M059J (cell line): Measurements from ENCODE around the gene ACAP2. TPM values are rescaled to one million over a fixed set of nuclear protein-coding genes. Genes with fewer than 3 reads are reported as not detected.
"Not testable (repeated sequence)": the region's sequence is repeated elsewhere in the genome, so short reads cannot be mapped to it uniquely, and the experiment has no call there.

Experiments
- DNase-seq: peaks from one replicate; pipeline ENCODE4 v3.0.0-alpha.2; 2012; ENCODE audit warnings: low read depth
- total RNA-seq: library from RNA; depleted of rRNA; stranded (reverse); fragments of >200 nt; shearing (Covaris generic); gene quantifications from 2 replicates; pipeline ENCODE4 v1.2.3, GENCODE V29; 2014

The ACAP2 gene
- total RNA-seq, 1 experiment from 2014 or later, result 35.3 TPM

DNA sequence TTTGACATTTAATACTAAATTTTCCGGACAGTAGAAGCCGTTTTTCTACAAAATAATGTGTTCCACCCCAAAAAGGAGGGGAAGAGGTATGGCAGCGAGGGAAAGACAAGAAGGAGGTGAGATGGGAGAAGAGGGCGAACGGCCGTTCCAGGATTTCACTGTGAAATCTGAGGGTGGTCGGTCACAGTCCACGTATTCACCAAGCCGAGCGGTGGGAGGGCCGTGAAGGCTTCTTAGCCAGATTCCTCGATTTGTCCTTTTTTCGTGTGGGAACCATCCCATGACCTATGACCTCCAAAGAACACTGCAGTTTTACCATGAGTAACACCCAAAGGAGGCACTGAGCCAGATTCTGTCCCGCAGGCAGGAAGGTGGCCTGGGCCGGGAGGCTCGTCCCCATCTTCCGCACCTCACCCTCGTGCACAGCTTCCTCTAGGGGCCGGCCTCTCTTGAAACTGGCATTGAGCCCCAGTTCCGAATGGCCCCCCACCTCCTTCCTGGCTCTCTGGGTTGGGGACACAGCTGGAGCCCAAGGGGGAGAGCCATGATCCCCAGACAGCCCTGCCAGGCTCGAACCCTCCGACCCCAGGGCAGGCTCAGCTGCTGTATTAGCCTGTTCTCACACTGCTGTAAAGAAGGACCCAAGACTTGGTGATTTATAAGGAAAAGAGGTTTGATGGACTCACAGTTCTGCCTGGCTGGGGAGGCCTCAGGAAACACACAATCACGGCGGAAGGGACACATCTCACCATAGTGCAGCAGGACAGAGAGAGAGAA is 195.5 kb downstream of the ACAP2 start:
- no peak for DNase-seq

DNA sequence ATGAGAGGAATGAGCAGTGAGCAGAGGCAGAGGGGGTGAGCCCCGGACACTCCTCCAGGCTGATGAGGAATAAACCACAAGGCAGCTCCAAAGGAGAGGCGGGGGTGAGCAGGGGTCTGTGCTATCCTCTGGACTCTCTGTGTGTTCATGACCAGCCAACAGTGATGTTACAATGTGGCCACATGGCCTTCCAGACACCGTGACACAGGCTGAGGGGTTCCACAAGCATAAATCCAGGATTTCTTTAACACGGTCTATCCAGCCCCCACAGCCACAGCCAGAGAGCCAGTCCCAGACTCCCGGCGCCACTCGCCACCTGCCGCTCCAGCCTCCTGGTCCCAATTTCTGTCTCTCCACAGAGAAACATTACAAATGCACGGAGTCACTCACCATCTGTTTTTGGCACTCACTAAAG is 196.2 kb downstream of the ACAP2 start:
- no peak for DNase-seq

DNA sequence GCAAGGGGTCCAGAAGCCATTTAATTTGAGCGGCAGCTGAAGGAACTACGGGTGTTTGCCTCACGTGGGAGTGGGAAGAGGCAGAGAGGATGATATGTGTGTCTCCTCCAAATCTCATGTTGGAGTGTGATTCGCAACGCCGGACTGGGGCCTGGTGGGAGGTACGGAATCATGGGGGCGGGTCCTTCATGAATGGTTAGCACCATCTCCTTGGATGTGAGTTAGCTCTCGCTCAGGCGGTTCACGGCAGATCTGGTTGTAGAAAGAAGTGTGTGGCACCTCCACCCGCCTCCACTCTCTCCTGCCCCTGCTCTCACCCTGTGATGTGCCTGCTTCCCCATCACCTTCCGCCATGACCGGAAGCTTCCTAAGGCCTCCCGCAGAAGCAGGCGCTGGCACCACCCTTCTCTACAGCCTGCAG is 197.3 kb downstream of the ACAP2 start:
- no peak for DNase-seq

DNA sequence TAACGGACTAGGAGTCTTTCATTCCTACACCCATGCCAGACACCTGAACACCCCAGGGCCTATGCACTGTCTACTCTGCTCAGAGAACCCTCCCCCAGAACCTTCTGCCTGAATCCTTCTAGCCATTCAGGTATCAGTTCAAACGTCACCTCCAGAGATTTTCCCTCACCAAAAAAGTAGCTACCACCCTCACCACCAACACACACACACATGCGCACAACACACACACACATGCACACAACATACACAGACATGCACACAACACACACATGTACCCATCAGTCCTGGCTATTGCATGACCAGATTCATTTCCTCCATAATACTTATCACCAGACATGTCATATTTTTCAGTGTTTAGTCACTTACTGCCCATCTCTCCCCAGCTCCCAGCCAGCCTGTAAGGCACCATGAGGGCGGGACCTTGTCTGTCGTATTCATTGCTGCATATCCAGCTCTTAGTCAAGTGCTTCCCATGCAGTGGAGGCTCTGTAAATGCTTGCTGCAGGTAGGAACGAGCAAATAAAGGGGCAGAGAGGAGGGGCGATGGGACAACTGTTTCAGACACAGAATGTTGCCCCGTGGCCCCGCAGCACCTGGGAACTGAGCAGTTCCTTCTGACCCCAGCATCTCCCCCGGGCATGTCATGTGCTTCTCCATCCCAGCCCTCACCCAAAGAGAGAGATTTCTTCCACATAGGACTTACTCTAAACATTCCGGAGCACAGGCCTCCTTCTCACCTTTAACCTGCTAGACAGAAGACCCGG is 201.0 kb downstream of the ACAP2 start:
- DNase-seq, result no peak

DNA sequence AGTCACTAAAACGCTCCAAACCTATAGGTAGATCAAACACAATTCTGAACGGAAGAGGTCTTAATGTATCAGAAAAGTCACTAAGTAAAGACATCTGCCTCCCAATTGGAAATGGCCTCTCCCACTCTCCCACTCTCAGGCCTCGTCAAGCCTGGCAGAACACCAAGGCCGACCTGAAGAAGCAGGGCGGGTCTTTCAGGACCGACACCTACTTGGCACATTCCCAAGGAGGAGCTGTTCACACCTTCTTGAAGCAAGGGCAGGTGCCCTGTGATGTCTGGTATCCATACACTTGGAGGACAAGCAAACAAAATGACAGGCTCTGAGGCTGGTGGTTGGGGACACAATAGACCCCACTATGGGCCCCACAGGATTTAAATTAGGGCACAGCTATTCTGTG is 201.9 kb downstream of the ACAP2 start:
- DNase-seq, result no peak

DNA sequence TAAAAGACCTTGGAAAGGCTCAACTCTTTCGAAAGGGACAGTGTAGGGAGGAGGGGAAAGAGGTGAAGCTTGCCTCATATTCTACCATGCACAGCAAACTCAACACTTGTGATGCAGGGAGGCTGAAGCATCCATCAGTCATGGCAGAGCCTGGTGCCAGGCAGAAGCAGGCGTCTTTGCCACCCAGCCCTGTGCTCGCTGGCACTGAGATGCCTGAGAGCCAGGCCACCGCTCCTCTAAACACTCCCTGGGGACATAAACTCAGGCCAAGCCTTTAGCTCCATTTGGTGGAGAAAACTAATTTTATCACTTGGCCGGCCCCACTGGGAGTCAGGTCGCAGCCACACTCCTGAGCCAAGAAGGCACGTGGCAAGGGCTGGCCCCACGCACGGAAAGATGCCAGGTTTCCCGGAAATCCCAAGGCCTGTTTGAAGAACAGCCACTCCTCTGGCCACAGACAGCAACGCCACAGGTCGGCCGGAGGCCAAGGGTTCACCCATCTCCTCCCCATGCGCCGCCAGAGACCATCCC is 202.6 kb downstream of the ACAP2 start:
- DNase-seq, result no peak

DNA sequence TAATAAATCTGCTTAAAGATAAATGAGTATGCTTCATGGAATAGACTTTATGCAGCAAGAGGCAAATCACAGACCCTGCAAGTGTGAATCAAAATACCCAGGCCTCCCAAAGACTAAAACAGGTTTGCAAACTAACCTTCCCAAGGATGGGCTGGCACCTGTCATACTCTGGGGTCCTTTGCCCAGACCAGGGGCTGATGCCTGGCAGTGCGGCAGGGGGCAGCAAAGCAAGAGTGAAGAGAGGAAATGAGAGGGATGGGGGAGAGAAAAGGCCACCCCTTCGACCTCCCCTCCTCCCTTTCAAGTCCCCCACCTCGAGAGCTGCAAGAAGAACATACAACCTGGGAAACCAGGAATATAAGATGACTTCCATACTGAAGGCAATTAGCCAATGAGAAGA is 203.7 kb downstream of the ACAP2 start:
- DNase-seq, result no peak

DNA sequence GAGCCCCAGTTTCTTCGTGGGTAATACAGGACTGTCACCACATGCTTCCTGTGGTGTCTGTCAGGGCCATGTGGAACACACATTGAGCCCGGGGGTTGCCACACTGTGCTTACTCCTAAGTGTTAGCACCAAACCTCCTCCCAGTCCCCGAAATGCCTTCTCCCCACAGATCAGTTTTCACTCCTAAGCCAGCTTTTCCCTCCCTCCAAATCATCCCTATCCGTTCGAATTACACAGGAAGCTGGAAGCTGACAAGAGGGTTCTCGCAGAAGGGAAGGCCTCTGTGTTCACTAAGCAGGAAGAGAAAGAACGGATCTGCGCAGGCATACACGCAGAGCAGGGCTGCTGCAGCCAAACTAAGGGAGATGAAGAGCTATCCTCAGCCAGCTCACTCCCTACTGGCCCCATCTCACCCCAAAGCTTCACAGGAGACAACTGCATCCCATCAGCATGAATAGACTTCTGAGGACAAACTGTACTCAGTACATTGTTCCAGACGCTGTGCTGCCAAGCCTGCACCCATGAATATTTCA is 204.2 kb downstream of the ACAP2 start:
- DNase-seq, result no peak

DNA sequence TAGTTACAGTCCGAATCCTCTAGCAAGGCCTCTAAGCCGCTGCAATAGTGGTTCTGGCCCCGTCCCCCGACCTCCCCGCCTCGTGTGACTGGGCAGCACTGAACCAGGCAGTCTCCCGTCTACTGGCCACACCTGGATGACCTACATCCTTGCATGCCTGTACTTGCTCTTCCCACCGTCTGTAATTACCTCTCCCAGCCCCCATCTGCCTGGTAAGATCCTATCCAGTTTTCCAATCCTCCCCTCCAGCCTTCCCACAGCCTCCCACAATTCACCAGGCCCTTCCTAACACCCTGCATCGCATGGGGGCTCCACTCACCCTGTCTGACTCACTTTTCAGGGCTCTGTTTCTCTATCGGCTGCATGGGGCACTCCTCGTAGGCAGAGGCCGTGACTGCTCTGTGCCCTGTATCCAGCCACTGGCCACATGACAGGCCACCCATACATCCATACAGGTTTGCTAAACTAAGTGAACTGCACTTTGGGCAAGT is 204.7 kb downstream of the ACAP2 start:
- DNase-seq, result no peak

DNA sequence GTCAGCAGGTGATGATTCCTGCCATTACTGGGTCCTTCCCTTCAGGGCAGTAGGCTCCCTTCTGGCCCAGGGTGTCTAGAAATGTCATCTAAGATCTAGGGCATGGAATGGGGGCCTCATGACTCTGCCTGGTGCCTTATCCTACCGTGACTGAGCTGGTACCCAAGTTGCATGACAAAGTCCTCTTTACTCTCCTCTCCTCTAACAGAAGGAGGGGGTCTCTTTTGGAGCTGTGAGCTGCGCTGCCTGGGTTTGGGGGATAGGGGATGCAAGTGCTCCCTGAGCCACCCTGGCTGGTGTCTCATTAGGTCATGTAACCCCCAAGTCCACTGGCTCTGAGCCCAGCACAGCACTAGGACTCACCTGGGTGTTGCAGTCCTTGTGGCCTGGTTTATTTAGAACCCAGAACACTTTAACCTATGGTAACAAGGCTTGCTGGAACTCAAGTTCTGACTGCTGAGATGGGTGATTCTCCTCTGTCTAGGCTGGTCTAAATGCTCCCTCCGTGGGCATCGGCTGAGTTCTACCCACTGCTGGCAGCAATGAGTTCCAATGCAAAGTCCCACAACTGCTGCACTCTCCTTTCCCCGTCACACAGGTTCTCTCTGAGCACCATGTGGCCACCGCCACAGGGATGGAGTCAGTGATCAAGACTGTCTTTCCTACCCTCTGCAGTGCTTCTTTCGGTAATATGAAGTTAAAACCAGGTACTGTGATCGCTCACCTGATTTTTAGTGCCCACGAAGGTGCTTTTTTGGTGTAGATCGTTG is 205.8 kb downstream of the ACAP2 start:
- no peak for DNase-seq

DNA sequence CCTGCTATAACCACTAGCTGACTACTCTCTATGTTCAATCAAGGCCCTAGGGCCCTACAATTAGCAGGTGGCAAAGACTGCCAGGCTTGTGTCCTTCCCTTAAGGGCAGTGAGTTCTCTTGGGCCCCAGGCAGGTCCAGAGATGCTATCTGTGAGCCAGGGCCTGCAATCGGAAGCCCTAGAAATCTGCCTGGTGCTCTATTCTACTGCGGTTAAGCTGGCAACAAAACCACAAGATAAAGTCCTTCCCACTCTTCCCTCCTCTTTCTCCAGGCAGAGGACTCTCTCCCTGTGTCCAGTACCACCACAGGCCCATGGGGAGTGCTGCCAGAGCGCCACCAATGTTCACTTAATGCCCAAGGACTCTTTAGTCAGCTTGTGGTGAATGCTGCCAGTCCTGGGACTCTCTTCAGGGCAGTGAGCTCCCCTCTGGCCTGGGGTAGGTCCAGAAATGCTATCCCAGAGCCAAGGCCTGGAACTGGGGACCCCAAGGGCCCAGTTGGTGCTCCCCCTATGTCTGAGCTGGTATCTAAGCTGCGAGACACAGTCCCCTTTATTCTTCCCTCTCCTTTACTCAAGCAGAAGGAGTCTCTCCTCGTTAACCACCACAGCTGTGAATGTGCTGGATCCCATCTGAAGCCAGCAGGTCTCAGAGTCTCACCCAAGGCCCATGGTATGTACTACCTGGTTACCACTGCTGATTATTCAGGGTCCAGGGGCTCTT is 206.6 kb downstream of the ACAP2 start:
- DNase-seq, result no peak

DNA sequence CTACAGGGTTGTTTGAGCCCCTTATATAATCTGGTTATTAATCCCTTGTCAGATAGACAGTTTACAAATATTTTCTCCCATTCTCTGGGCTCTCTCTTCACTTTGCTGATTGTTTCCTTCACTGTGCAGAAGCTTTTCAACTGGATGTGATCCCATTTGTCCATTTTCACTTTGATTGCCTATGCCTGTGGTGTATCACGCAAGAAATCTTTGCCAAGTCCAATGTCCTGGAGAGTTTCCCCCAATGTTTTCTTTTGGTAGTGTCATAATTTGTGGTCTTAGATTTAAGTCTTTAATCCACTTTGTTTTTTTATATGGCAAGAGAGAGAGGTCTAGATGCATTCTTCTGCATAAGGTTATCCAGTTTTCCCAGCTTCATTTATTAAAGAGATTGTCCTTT is 212.6 kb downstream of the ACAP2 start:
- no peak for DNase-seq

DNA sequence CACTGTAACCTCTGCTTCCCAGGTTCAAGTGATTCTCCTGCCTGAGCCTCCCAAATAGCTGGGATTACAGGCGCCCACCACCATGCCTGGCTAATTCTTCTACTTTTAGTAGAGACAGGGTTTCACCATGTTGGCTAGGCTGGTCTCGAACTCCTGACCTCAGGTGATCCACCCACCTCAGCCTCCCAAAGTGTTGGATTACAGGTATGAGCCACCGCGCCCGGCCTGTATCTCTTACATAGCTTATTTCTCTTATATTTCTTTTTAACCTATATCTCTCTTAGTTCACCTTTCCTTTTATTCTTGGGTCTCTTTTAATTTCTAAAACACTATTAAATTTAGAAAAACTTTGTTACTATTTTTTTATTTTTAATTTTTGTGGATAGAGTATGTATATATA is 213.9 kb downstream of the ACAP2 start:
- not testable (repeated sequence) for DNase-seq

DNA sequence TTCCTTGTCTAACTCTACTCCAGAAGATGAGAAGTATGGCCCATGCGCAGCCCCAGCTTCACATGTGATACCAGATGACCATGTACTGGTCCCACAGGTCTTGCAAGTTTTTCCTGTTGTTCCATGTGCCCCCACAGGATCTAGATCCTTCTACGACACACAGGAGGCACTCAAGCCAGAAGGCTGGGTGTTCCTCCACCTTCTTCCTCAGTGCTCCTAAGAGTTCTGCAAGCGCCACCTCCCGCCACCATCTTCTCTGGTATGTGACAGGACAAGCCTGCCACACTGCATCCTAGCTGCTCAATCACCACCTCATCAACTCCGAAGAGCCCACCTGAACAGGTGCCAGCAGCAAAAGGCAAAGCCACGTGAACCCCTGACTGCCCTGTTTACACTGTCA is 214.9 kb downstream of the ACAP2 start:
- DNase-seq, result no peak

DNA sequence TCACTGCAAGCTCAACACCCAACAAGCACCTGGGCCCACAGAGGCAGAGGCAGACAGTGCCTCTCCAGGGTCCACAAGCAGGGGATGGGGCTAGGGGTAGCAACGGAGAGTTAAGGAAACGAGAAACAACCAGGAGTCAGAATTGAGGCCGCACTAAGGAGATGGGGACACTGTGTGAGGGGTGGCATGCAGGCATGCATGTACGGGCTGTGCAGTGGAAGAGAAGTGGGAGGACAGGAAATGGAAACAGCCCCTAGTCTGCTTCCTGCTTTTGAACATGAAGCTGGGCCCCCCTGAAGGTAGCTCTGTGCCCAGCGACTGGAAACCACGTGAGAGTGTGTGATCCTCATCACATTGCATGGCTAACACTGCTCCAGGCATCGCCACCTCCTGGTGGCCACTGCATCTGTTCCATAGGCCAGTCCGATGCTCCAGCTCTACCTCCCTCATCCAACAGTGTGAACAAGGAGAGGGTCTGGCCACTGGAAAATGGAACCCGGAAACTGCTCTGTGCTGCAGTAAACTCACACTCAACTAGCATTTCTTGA is 215.8 kb downstream of the ACAP2 start:
- DNase-seq, result no peak

DNA sequence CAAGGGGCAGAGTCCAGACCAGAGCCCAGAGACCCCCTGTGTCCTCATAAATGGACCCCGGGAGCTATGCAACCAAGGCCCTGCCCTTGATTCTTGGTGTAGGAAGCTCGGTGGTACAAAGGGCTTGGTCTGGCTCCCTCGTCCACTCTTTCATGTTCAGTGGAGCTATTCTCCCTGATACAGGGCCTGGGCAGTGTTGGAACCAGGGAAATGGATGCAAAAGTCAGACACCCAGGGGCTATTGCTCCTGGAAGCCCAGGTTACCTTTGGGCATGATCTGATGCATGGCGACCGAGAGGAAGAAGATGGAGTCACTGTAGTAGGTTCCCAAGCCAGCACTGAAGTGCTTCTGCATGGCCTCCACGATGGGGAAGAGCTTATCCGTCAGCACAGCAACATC is 216.4 kb downstream of the ACAP2 start:
- no peak for DNase-seq

DNA sequence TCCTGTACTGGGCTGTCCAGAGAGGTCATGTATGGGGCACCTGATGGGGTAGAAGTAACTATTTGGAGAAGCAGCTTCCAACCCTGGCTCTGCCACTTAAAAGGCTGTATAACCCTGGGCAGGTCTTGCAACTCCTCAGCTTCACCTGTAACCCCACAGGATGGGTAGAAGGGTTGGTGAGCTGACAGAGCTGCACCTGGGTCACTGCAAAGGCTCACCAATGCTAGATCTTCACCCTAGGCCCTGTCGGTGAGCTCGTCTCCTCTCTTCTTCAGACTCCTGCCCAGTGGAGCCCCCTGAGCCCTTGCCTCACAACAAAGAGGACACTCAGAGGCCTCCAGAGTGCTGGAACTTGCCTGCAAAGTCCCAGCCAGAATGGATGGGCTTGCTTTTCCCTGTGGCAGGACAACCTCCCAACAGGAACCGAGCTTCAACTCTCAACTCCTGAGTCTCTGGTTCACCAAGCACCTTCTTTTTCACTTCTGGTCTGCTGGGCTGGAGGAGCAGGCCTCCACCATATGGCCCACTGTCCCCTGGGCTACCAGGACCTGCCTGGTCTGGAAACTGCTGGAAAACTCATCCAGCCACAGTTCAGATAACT is 217.7 kb downstream of the ACAP2 start:
- no peak for DNase-seq
